Stimulated activated CD8-positive, alpha-beta memory T cell treated with anti-CD3 and anti-CD28 coated beads, Interleukin-7, amount 100 ng/mL, for 24 hours (primary cell): ENCODE results near the gene ZNF367.
A peak's percentile ranks its signal among the peaks of the same experiment; 100 is the strongest.

Experiments
- DNase-seq: peaks from one replicate; pipeline ENCODE4 v3.0.0-alpha.2; 2020; ENCODE audit warnings: low read depth

Gene ZNF367

GRCh38 chr9:96436456-96437126 lies 18.4 kb upstream of the ZNF367 start:
- DNase-seq: no peak

GRCh38 chr9:96436063-96436455 lies 17.9 kb upstream of the ZNF367 start:
- no peak for DNase-seq

GRCh38 chr9:96435345-96435744 lies 17.2 kb upstream of the ZNF367 start:
- no peak for DNase-seq

- no peak for DNase-seq
Observed at GRCh38 chr9:96430377-96430776, 12.2 kb upstream of the ZNF367 start.

GRCh38 chr9:96429732-96430131 lies 11.6 kb upstream of the ZNF367 start:
- DNase-seq: no peak

GRCh38 chr9:96425500-96426169 lies 7.5 kb upstream of the ZNF367 start:
- no peak for DNase-seq

GRCh38 chr9:96423985-96424336 lies 5.8 kb upstream of the ZNF367 start:
- no peak for DNase-seq

GRCh38 chr9:96423322-96423984 lies 5.3 kb upstream of the ZNF367 start:
- no peak for DNase-seq

GRCh38 chr9:96420468-96421219 lies 2.5 kb upstream of the ZNF367 start:
- DNase-seq: no peak

- DNase-seq: no peak
Observed at GRCh38 chr9:96419691-96419969, 1.5 kb upstream of the ZNF367 start.

GRCh38 chr9:96418920-96419690 lies 935 bp upstream of the ZNF367 start:
- peak; percentile 19 for DNase-seq

GRCh38 chr9:96417661-96418082 lies 498 bp downstream of the ZNF367 start:
- DNase-seq: no peak

- DNase-seq: peak; percentile 89
Observed at GRCh38 chr9:96417051-96417586, 1.1 kb downstream of the ZNF367 start.

GRCh38 chr9:96413302-96414221 lies 4.6 kb downstream of the ZNF367 start:
- DNase-seq: no peak

GRCh38 chr9:96412174-96412913 lies 5.8 kb downstream of the ZNF367 start:
- DNase-seq: no peak

GRCh38 chr9:96411129-96411838 lies 6.9 kb downstream of the ZNF367 start:
- DNase-seq: no peak

- DNase-seq: no peak
Observed at GRCh38 chr9:96408409-96409280, 9.5 kb downstream of the ZNF367 start.

- no peak for DNase-seq
Observed at GRCh38 chr9:96400132-96400910, 17.8 kb downstream of the ZNF367 start.
